Keratinocyte (primary cell): ENCODE data around the gene DOCK3. TPM values are rescaled to one million over a fixed set of nuclear protein-coding genes. Genes with fewer than 3 reads are reported as not detected.

Experiments used
- DNase-seq: peaks from one replicate; pipeline ENCODE4 v3.0.0-alpha.2; 2011; ENCODE audit warnings: low read depth, missing footprints, low spot score
- FAIRE-seq: peaks from 2 replicates; lab custom pipeline; 2011; peaks lifted over from hg19 to GRCh38; lab: Jason Lieb, UNC
- H2AFZ ChIP-seq: 2 replicates; pipeline ENCODE4 v1.6.0; 2012; ENCODE audit warnings: low read length, control low read depth, inconsistent platforms; ENCODE audit not compliant: control insufficient read depth
- H3K27ac ChIP-seq: 2 replicates; pipeline ENCODE4 v1.5.1; 2011; ENCODE audit warnings: low read length; ENCODE audit not compliant: control insufficient read depth, insufficient read depth
- H3K27me3 ChIP-seq: 3 replicates; pipeline ENCODE4 v1.6.0; 2011; ENCODE audit warnings: low read length; ENCODE audit not compliant: control insufficient read depth, insufficient read depth; ENCODE audit errors: extremely low read depth
- H3K36me3 ChIP-seq, 2 experiments: 2 replicates in 1 of 2; 3 replicates in 1 of 2; pipeline ENCODE4 v1.5.1; 2011; ENCODE audit warnings: low read length in 2 of 2, mild to moderate bottlenecking in 1 of 2; ENCODE audit not compliant: control insufficient read depth in 2 of 2, insufficient read depth in 2 of 2; ENCODE audit errors: extremely low read depth in 1 of 2
- H3K4me1 ChIP-seq: 3 replicates; pipeline ENCODE4 v1.5.1; 2011; ENCODE audit warnings: low read length; ENCODE audit not compliant: control insufficient read depth, insufficient read depth; ENCODE audit errors: extremely low read depth
- H3K4me2 ChIP-seq: 3 replicates; pipeline ENCODE4 v1.6.0; 2011; ENCODE audit warnings: low read depth, low read length; ENCODE audit not compliant: control insufficient read depth, insufficient read depth; ENCODE audit errors: extremely low read depth
- H3K4me3 ChIP-seq, 3 experiments: fragments of 200-600 bp in 1 of 3; sonication (generic) in 1 of 3; 2 replicates in 2 of 3; 3 replicates in 1 of 3; pipeline ENCODE4 v1.5.1; 2011 to 2016; ENCODE audit warnings: low read length in 3 of 3, mild to moderate bottlenecking in 3 of 3, control low read depth in 2 of 3, inconsistent platforms in 1 of 3, low read depth in 1 of 3, mixed read lengths in 1 of 3, mixed run types in 1 of 3, moderate library complexity in 1 of 3; ENCODE audit not compliant: control insufficient read depth in 2 of 3, insufficient read depth in 2 of 3; ENCODE audit errors: extremely low read depth in 1 of 3
- H3K79me2 ChIP-seq: 2 replicates; pipeline ENCODE4 v1.6.0; 2012; ENCODE audit warnings: low read length; ENCODE audit not compliant: control insufficient read depth, insufficient read depth
- H3K9ac ChIP-seq: 3 replicates; pipeline ENCODE4 v1.6.0; 2011; ENCODE audit warnings: low read length; ENCODE audit not compliant: control insufficient read depth, insufficient read depth; ENCODE audit errors: extremely low read depth
- H3K9me1 ChIP-seq: 3 replicates; pipeline ENCODE4 v1.6.0; 2011; ENCODE audit warnings: low read length; ENCODE audit not compliant: control insufficient read depth, insufficient read depth; ENCODE audit errors: extremely low read depth
- H3K9me3 ChIP-seq: 2 replicates; pipeline ENCODE4 v1.5.1; 2012; ENCODE audit warnings: low read depth, low read length; ENCODE audit not compliant: control insufficient read depth
- H4K20me1 ChIP-seq: 3 replicates; pipeline ENCODE4 v1.6.0; 2011; ENCODE audit warnings: low read length; ENCODE audit not compliant: control insufficient read depth, insufficient read depth; ENCODE audit errors: extremely low read depth
- CTCF ChIP-seq, 3 experiments: IDR thresholded peaks in 1 of 3; conservative IDR thresholded peaks in 1 of 3; optimal IDR thresholded peaks in 1 of 3; 2 replicates in 2 of 3; 3 replicates in 1 of 3; pipeline versions ENCODE3 to v1.5.1; 2011; ENCODE audit warnings: low read length in 3 of 3, mild to moderate bottlenecking in 3 of 3, moderate library complexity in 2 of 3, control low read depth in 1 of 3, inconsistent platforms in 1 of 3; ENCODE audit not compliant: insufficient read depth in 2 of 3; ENCODE audit errors: extremely low read depth in 1 of 3
- EZH2 ChIP-seq: IDR thresholded peaks from one replicate; pipeline ENCODE4 v1.6.1; 2012; ENCODE audit warnings: inconsistent platforms, mild to moderate bottlenecking, low read length, moderate library complexity
- dilution Hi-C: fragments of 300-500 bp; cut with MboI; formaldehyde crosslinking; loops from one replicate; pipeline ENCODE4 v1.7.0; 2020; ENCODE audit warnings: low sequenced_read_pairs; ENCODE audit not compliant: extremely low pct_ligation_motif_present
- polyA plus RNA-seq, 5 experiments: library from polyadenylated mRNA; depleted of rRNA in 3 of 5; stranded (reverse) in 3 of 5; stranded (forward) in 1 of 5; unstranded in 1 of 5; fragments of >200 nt; gene quantifications; 1 replicate in 1 of 5; 2 replicates in 3 of 5; 3 replicates in 1 of 5; pipeline versions ENCODE4 v1.2.1 to v1.2.3, GENCODE V29; 2011 to 2012; ENCODE audit warnings: missing spikeins in 2 of 5, low read depth in 1 of 5, low replicate concordance in 1 of 5

Gene DOCK3
- polyA plus RNA-seq, 1 donor (not counting 4 experiments of a cell fraction or from before 2014, with no cell fraction given) = 0.10 TPM

- H3K9me1 ChIP-seq = no peaks in the 10 kb centered on the region
- H3K9me3 ChIP-seq = no peaks in the 10 kb centered on the region
- H3K27me3 ChIP-seq = no peaks in the 10 kb centered on the region
- H3K4me3 ChIP-seq = no peak overlapping the region
- DNase-seq (no peak), FAIRE-seq (no peak)
- H3K79me2 ChIP-seq = no peaks in the 10 kb centered on the region
- dilution Hi-C loops = no loop called here
- H3K4me2 ChIP-seq = no peak overlapping the region
- H2AFZ ChIP-seq = no peak overlapping the region
- H3K9ac ChIP-seq = no peak overlapping the region
- H4K20me1 ChIP-seq = no peaks in the 10 kb centered on the region
- H3K27ac ChIP-seq = no peak overlapping the region
- H3K36me3 ChIP-seq = no peaks in the 10 kb centered on the region
- no peak for TF ChIP-seq CTCF (optimal IDR thresholded peaks at IDR 0.05 in 1 of 3, IDR thresholded peaks at IDR 0.05 in 1 of 3, conservative IDR thresholded peaks at IDR 0.05 in 1 of 3; ENCODE audit: extremely low read depth in 1 of 3, insufficient read depth in 2 of 3, low read length in 3 of 3)
- no peak for TF ChIP-seq EZH2
- no peaks in the 10 kb centered on the region for H3K4me1 ChIP-seq
Observed at GRCh38 chr3:51328206-51328605, 653.5 kb downstream of the DOCK3 start.

- FAIRE-seq = no peak
- no peak for DNase-seq
Observed at GRCh38 chr3:51330046-51330445, 655.3 kb downstream of the DOCK3 start.

More at GRCh38 chr3:51330046-51330445, 655.3 kb downstream of the DOCK3 start:
- Histone ChIP-seq H3K27me3 (no peaks in the 10 kb centered on the region), H3K9me1 (no peaks in the 10 kb centered on the region), H3K79me2 (no peaks in the 10 kb centered on the region), H3K36me3 (no peaks in the 10 kb centered on the region), H3K4me1 (no peaks in the 10 kb centered on the region), H3K4me3 (no peak overlapping the region), H3K4me2 (no peak overlapping the region), H4K20me1 (no peaks in the 10 kb centered on the region), H3K27ac (no peak overlapping the region), H2AFZ (no peak overlapping the region), H3K9me3 (no peaks in the 10 kb centered on the region), H3K9ac (no peak overlapping the region)
- dilution Hi-C loops = no loop called here
- TF ChIP-seq CTCF (optimal IDR thresholded peaks at IDR 0.05 in 1 of 3, IDR thresholded peaks at IDR 0.05 in 1 of 3, conservative IDR thresholded peaks at IDR 0.05 in 1 of 3; ENCODE audit: extremely low read depth in 1 of 3, insufficient read depth in 2 of 3, low read length in 3 of 3) = no peak
- TF ChIP-seq EZH2 = no peak
